G401.6 (cell line): ENCODE measurements around the gene MRPL12.
"Not testable (repeated sequence)": the region's sequence is repeated elsewhere in the genome, so short reads cannot be mapped to it uniquely, and the experiment has no call there.

Experiments used
- FAIRE-seq: peaks from 2 replicates; lab custom pipeline; 2012; peaks lifted over from hg19 to GRCh38; lab: Jason Lieb, UNC

MRPL12 gene

DNA sequence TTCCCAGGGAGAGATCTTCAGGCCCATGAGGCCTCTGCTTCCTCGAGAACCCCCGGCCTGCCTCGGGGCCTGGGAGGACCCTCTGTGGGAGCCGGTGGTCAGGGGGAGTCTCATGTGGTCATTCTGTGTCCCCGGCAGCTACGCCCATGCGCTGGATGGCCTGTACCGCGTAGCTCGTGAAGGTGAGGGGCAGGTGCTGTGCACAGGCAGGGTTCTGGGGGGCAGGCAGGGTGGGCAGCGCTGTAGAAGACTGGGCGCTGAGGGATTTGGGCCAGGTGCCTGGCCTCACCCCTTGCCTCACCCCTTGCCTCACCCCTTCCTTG lies 13.5 kb downstream of the MRPL12 start:
- no peak for FAIRE-seq

GRCh38 chr17:81717049-81717765 lies 14.0 kb downstream of the MRPL12 start:
- no peak for FAIRE-seq

DNA sequence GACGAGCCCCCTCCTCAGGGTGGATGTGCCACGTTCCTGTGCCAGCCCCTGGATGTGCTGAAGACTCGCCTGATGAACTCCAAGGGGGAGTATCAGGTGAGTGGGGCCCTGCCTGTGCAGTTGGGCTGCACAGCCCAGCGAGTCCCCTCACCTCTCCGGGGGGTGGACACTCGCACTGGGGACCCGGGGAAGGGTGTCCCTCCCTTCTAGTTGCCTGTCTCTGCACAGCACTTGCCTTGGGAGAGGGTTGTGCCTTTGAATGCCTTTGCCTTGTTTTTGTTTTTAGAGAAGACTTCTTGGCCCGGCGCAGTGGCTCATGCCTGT lies 14.6 kb downstream of the MRPL12 start:
- FAIRE-seq = no peak

DNA sequence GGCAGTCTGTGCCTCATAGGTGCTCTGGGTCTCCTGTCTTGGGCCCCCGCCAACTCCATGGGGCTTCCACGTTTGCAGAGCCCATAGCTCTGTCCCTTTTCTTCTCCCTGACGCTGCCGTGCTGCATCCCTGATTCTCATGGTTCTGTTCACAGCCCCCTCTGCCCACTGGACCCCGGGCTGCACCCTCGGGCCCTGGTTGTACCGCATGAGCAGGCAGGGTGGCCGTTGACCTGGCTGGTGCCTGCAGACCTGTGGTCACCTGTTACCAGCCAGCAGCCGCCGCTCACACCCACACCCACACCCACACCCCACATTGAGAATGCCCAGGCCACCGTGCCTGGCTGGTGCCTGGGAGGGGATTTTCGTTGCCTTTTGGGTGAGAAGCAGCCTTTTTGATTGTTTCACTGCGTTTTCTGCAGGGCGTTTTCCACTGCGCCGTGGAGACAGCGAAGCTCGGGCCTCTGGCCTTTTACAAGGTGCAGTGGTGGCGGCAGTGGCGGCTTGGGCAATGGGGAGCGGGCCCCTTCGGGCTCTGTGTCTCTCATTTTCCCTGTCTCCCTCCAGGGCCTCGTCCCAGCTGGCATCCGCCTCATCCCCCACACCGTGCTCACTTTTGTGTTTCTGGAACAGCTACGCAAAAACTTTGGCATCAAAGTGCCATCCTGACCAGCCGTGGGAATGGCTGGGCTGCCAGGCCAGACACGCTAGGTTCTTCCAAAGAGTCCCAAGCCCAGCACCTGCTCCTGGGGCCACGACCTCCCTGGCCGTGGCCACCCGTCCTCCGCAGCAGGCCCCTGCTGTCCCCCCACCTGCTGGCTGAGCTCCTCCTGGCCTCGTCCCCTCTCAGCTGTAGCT lies 16.5 kb downstream of the MRPL12 start:
- FAIRE-seq = no peak

DNA sequence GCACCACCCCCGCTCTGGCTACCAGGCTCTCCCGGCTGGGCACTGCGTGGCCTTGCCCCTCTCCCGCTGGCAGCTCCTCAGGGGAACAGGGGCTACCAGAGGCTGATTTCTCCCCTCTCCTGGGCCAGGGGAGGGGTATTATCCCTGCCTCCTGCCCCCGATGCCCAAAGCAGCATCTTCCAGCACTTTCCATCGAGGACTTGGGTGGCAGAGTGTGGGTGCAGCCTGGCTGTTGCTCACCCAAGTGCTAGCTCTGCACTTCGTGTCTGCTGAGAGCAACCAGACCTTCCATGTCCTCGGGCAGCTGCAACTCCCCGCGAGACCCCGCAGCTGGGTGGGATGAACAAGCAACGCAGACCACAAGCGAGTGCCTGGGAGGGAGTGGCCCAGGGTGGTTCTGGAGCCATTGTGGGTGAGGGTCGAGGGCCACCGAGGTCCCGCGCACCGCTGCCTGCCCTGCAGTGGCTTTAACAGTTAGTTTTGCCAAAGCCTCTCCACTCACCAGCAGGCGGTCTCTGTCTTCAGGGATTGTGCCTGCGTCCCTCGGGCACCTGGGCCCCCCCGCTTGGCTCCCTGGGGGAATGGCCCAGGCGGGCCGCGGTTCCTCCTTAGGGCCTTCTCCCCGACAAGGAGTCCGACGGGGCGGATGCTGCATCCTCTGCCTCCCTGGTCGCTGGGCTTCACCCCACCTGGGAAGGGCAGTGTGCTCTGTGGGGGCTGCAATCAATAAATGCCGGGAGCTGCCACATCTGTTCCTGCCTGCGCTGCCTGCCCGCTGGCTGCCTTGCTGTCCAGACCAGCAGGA lies 17.3 kb downstream of the MRPL12 start:
- no peak for FAIRE-seq

GRCh38 chr17:81722184-81723120 lies 19.3 kb downstream of the MRPL12 start:
- FAIRE-seq = no peak

DNA sequence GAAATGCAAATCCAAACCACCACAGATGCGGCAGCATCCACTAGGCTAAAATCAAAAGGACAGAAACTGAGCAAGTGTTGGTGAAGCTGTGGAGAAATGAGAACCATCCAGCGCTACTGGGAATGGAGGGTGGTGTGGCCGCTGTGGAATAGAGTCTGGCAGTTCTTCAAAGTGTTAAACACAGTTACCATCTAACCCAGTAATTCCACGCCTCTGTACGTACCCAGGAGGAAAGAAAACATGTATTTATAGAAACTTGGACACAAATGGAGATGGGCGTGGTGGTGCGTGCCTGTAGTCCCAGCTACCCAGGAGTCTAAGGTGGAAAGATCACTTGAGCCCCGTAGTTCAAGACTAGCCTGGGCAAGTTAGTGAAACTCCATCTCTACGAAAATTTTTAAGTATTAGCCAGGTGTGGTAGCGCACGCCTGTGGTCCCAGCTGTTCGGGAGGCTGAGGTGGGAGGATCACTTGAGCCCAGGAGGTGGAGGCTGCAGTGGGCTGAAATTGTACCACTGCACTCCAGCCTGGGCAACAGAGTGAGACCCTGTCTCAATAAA lies 20.6 kb downstream of the MRPL12 start:
- no peak for FAIRE-seq

DNA sequence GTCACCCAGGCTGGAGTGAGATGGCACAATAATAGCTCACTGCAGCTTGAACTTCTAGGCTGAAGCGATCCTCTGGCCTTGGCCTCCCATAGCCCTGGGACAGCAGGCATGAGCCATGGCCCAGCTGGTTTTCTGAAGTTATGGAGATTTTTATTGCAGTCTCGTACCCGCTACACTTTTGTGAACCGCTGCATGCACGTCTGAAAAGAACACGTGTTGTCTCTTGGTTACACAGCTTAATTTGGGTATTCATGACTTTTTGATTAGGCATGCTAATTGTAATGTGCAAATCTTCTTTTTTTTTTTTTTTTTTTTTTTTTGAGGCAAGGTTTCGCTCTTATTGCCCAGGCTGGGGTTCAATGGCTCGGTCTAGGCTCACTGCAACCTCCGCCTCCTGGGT lies 22.3 kb downstream of the MRPL12 start:
- FAIRE-seq = no peak

DNA sequence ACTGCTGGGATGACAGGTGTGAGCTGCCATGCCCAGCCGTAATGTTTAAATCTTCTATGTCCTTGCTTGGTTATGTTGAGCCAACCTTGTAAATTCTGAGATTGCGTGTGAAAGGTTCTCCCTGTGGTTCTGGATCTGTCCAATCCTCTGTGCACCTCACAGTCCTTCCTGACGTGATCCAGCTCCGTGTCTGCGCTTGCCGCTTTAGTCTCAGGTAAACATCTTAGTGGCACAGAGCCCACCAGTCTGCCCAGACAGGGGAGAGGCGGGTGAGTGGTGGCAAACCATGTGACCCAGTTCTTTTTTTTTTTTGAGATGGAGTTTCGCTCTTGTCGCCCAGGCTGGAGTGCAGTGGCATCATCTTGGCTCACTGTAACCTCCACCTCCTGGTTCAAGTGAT lies 22.8 kb downstream of the MRPL12 start:
- FAIRE-seq = no peak

- FAIRE-seq = no peak
Measured at GRCh38 chr17:81727324-81728031, 24.3 kb downstream of the MRPL12 start.

- FAIRE-seq = peak; percentile 48
Measured at GRCh38 chr17:81733507-81734404, 30.6 kb downstream of the MRPL12 start.

DNA sequence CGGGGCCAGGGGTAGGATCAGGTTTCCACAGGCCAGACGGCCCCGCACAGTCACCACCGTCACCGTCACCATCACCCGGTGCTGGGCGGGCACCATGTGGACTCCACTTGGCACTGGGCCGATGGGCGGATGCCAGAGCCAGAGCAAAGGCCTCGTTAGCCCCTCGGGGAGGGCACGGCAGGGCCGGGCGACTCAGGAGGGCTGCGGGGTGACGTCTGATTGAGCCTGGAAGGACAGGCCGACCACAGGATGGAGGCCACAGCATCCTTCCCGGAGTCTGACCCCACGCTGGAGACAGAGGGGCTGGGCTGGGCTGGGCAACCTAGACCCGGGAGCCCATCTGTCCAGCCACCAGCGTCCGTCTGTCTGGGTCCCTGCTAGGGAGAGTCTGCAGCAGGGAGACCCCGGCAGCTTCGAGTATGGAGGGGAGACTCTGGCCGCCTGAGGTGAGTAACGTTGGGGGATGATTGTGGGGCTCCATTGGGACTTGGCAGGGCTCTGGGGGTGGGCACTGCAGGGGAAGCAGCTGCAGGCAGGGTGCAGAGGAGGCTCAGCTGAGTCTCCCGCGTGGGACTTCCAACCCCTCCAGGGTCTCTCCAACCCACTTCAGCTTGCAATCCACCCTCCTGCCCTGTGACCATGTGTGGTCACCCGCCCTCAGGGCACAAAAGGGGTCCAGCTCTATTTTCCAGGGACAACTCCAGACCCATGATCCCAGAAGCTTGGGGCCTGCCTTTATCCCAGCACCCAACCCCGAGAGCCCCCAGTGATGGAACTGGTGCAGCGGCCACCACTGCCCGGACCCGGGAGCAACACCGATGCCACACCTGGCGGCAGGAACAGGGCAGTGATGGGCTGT lies 31.5 kb downstream of the MRPL12 start:
- no peak for FAIRE-seq

GRCh38 chr17:81735264-81736102 lies 32.3 kb downstream of the MRPL12 start:
- no peak for FAIRE-seq

DNA sequence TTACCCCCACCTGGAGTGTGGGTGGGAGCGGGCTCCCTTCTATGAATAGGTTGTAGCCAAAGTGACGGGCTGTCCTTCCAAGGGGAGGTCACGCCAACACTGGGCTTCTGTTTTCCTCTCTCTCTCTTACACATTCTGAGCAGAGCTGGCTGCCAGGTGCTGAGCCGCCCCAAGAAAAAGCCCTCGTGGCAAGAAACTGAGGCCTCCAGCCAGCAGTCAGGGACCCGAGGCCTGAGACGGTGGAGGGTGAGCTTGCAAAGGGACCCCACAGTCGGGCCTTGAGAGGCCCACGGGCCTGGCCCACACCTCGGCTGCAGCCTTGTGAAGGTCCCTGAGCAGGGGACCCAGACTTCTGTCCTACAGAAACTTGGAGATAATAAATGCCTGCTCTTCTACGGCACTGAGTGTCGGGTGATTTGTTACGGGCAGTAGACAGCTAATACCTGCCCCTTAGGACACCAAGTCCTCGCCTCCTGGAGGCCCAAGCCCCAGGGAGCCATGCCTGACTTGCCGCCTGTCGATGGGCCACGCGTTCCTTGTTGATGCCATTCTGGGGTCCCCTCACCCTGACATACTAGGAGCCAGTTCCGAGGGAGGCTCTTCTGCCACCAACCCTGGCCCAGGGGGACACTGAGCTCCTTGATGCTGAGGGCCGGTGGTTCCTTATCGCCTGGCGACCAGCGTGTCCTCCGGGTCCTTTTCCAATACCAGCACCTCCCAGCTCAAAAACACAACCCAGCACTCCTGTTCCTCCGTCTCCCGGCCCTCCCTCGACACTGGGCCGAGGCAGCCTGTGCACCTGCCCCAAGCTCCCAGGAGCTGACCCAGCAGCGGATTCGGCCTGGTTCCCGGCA lies 35.0 kb downstream of the MRPL12 start:
- FAIRE-seq = no peak

DNA sequence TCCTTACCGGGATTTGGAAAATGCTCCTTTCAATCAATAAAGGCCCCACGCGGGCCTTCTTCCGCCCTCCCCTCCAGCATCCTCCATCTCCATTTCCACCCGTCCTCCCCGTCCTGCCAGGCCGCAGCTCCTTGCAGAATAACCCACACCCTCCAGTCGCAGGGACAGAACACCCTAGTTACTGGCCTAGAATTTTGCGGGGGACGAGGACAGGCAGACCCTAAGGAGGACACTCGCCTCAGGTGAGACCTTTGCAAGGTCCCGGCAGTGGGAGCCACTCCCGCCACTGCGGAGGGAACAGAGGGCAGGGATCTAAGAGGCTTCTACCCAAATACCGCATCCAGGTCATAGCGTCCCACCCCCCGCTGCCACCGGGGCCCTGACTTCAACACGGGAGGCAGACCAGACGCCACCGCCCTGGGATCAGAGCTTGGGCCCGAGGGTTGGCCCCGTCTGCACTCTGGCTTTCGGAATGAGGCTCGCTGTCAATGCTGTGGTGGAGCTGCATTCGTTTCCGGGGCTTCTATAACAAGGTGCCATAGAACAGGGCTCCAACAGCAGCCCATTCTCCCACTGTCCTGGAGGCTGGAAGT lies 35.7 kb downstream of the MRPL12 start:
- FAIRE-seq = no peak

DNA sequence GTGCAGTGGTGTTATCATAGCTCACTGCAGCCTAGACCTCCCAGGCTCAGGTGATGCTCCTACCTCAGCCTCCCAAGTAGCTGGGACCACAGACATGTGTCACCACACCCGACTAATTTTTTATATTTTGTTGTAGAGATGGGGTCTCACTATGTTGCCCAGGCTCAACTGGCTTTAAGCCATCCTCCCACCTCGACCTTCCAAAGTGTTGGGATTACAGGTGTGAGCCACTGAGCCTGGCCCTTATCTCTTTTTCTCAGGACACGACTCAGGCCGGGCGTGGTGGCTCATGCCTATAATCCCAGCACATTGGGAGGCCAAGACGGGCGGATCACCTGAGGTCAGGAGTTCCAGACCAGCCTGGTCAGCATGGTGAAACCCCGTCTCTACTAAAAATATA lies 36.4 kb downstream of the MRPL12 start:
- FAIRE-seq = not testable (repeated sequence)
